Right lobe of liver (tissue), 4 donors: ENCODE results near the gene SCN4B.

Experiments
- POLR2A ChIP-seq: fragments of 450-650 bp; IDR thresholded peaks from one replicate; pipeline ENCODE4 v1.6.1; 2017; ENCODE audit warnings: antibody characterized with exemption, mild to moderate bottlenecking
- TF ChIP-seq, protein P1 (sequence below), 4 donors: fragments of 200-600 bp in 3 of 4; fragments of 450-650 bp in 1 of 4; IDR thresholded peaks; one replicate each; pipeline versions ENCODE4 v1.5.1 to v1.8.0; 2016 to 2022; ENCODE audit warnings: antibody characterized with exemption in 4 of 4, mild to moderate bottlenecking in 2 of 4
- donor health status: DM: no; HTN: no; CAD: no.
- donor health status: DM: no; HTN: no; CAD: no.
- donor health status: DM: no; HTN: yes; CAD: no.

DNA sequence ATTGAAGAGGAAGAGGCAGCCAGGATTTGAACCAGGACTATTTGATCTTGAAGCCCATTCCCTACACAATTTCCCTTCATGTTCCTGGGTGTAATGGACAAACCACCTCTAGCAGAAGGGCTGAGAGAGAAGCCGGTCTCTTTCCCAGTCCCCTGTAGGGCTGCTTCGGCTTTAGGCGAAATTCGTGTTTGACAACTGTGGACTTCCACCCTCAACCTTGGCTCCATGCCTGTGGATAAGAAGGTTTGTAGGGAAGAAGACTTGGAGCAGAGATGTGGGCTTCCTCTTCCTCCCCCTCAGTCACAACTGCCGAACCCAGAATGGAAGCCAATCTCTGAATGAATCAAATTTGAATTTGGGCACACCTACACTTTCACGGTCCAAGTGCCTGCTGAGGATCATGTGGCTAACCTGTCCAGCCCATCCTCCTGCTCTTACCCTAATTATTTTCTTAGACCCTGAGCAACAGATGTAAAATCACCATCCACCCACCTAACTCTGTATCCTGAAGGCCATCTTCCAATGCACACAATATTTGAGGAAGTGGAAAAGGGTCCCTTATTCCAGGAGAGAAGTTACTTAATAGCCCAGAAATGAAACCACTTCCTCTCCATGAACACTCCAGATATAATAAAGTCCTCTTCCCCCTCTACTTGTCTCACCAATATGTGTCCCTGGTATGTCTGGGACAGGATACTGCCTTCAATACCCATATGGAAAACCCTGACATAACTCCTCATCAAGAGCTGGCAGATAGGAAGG is 33.9 kb upstream of the SCN4B start:
- TF ChIP-seq, protein P1, sequence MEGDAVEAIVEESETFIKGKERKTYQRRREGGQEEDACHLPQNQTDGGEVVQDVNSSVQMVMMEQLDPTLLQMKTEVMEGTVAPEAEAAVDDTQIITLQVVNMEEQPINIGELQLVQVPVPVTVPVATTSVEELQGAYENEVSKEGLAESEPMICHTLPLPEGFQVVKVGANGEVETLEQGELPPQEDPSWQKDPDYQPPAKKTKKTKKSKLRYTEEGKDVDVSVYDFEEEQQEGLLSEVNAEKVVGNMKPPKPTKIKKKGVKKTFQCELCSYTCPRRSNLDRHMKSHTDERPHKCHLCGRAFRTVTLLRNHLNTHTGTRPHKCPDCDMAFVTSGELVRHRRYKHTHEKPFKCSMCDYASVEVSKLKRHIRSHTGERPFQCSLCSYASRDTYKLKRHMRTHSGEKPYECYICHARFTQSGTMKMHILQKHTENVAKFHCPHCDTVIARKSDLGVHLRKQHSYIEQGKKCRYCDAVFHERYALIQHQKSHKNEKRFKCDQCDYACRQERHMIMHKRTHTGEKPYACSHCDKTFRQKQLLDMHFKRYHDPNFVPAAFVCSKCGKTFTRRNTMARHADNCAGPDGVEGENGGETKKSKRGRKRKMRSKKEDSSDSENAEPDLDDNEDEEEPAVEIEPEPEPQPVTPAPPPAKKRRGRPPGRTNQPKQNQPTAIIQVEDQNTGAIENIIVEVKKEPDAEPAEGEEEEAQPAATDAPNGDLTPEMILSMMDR (IDR thresholded peaks at IDR 0.05) = no peak
- no peak for TF ChIP-seq POLR2A
